HFFc6 (cell line): ENCODE data around the gene NUMB. TPM values are rescaled to one million over a fixed set of nuclear protein-coding genes. Genes with fewer than 3 reads are reported as not detected.

Experiments
- DNase-seq: peaks from one replicate; pipeline ENCODE4 v3.0.0-alpha.2; 2018
- H3K27ac Mint-ChIP-seq: 2 replicates; pipeline ENCODE4 v1.8.0; 2020; ENCODE audit warnings: mild to moderate bottlenecking, mixed read lengths
- H3K27me3 Mint-ChIP-seq: 2 replicates; pipeline ENCODE4 v1.8.0; 2021; ENCODE audit warnings: mild to moderate bottlenecking, moderate library complexity, mixed read lengths; ENCODE audit not compliant: insufficient read depth
- H3K36me3 Mint-ChIP-seq: 2 replicates; pipeline ENCODE4 v1.8.0; 2021; ENCODE audit warnings: low read depth, mixed read lengths
- H3K4me1 Mint-ChIP-seq: 2 replicates; pipeline ENCODE4 v1.8.0; 2020; ENCODE audit warnings: low read depth, mixed read lengths
- H3K4me3 Mint-ChIP-seq: 2 replicates; pipeline ENCODE4 v1.8.0; 2020; ENCODE audit warnings: mild to moderate bottlenecking, moderate library complexity, mixed read lengths
- H3K9me3 Mint-ChIP-seq: 2 replicates; pipeline ENCODE4 v1.8.0; 2020; ENCODE audit warnings: mild to moderate bottlenecking, mixed read lengths
- total RNA-seq, 6 experiments: library from RNA; stranded (reverse); fragmentation: NEBNext Ultra II Directional; extraction: Animal tissue kit (Norgen Biotek cat#: 25700); gene quantifications; 2 replicates in 1 of 6; 3 replicates in 5 of 6; pipeline ENCODE4 v1.2.3, GENCODE V29; 2021
- TF ChIP-seq, protein P1 (sequence below): fragments of 200-600 bp; sonication (generic); IDR thresholded peaks from 2 replicates; pipeline ENCODE4 v1.5.0; 2021; ENCODE audit warnings: antibody characterized with exemption, mild to moderate bottlenecking

NUMB gene
- total RNA-seq, 6 experiments from 2014 or later = 60.1 to 80.8 (median 71.4) TPM

- TF ChIP-seq, protein P1, sequence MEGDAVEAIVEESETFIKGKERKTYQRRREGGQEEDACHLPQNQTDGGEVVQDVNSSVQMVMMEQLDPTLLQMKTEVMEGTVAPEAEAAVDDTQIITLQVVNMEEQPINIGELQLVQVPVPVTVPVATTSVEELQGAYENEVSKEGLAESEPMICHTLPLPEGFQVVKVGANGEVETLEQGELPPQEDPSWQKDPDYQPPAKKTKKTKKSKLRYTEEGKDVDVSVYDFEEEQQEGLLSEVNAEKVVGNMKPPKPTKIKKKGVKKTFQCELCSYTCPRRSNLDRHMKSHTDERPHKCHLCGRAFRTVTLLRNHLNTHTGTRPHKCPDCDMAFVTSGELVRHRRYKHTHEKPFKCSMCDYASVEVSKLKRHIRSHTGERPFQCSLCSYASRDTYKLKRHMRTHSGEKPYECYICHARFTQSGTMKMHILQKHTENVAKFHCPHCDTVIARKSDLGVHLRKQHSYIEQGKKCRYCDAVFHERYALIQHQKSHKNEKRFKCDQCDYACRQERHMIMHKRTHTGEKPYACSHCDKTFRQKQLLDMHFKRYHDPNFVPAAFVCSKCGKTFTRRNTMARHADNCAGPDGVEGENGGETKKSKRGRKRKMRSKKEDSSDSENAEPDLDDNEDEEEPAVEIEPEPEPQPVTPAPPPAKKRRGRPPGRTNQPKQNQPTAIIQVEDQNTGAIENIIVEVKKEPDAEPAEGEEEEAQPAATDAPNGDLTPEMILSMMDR = no peak
Measured at GRCh38 chr14:73370561-73370960, 87.8 kb downstream of the NUMB start.

DNA sequence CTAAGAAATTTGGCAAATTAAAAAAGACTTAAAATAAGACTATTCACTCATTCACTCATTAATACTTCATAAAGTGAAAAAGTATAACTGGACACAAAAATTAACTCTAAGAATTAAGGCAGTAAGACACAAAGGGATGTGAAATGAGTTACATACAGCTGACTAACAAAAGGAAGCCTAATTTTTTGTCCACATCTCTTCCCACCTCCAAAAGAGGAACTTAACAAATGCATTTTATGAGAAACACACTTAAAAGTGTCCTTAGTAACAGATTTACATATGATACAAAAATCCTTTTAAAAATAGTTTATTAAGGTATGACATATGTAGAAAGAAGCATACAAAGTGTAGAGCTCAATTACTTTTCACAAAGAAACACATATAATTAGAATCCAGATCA is 88.9 kb downstream of the NUMB start:
- H3K36me3 Mint-ChIP-seq = no peaks in the 10 kb centered on the region
- no peaks in the 10 kb centered on the region; the same call in 1 of the 2 replicates for H3K27me3 Mint-ChIP-seq
- H3K27ac Mint-ChIP-seq = no peak overlapping the region
- DNase-seq = no peak
- TF ChIP-seq, protein P1 = no peak
- no peak overlapping the region for H3K4me3 Mint-ChIP-seq
- H3K9me3 Mint-ChIP-seq = no peaks in the 10 kb centered on the region
- H3K4me1 Mint-ChIP-seq = no peaks in the 10 kb centered on the region

More at GRCh38 chr14:73370561-73370960, 87.8 kb downstream of the NUMB start:
- Mint-ChIP-seq H3K27me3 (no peaks in the 10 kb centered on the region; the same call in 1 of the 2 replicates), H3K9me3 (no peaks in the 10 kb centered on the region), H3K4me3 (no peak overlapping the region), H3K27ac (no peak overlapping the region), H3K4me1 (no peaks in the 10 kb centered on the region), H3K36me3 (no peaks in the 10 kb centered on the region)
- no peak for DNase-seq

- no peak for DNase-seq
- no peak overlapping the region for H3K4me3 Mint-ChIP-seq
Measured at GRCh38 chr14:73368616-73369015, 89.7 kb downstream of the NUMB start.

GRCh38 chr14:73365727-73366126 is 92.6 kb downstream of the NUMB start:
- Mint-ChIP-seq H3K4me3 (no peak overlapping the region), H3K36me3 (peaks cover 15% of the 10 kb centered on the region; the same call in 1 of the 2 replicates), H3K27ac (no peak overlapping the region), H3K9me3 (no peaks in the 10 kb centered on the region), H3K4me1 (peaks cover 7% of the 10 kb centered on the region; the same call in 1 of the 2 replicates), H3K27me3 (0 out of 2 replicates have a peak, but pooled peaks cover 2% of the 10 kb centered on the region)
- TF ChIP-seq, protein P1 = no peak
- DNase-seq = no peak

More at GRCh38 chr14:73368616-73369015, 89.7 kb downstream of the NUMB start:
- Mint-ChIP-seq H3K27ac (no peak overlapping the region), H3K27me3 (no peaks in the 10 kb centered on the region; the same call in 1 of the 2 replicates), H3K4me1 (no peaks in the 10 kb centered on the region), H3K36me3 (peaks cover 5% of the 10 kb centered on the region; the same call in 1 of the 2 replicates), H3K9me3 (no peaks in the 10 kb centered on the region)
- TF ChIP-seq, protein P1 = no peak

DNA sequence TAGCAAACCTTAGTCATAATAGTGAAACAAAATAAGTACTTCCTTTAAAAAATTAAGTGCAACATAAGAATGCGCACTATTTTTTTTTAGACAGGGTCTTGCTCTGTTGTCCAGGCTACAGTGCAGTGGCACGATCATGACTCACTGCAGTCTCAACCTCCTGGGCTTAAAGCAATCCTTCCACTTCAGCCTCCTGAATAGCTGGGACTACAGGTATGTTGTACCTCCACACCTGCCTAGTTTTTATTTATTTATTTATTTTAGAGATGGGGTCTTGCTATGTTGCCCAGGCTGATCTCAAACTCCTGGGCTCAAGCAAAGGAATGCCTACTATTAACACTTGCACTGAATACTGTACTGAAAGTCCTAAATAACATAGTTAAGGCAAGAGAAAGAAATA is 93.8 kb downstream of the NUMB start:
- no peak for DNase-seq
- Mint-ChIP-seq H3K27me3 (0 out of 2 replicates have a peak, but pooled peaks cover 2% of the 10 kb centered on the region), H3K36me3 (peaks cover 15% of the 10 kb centered on the region; the same call in 1 of the 2 replicates), H3K4me1 (peaks cover 7% of the 10 kb centered on the region; the same call in 1 of the 2 replicates), H3K27ac (no peak overlapping the region), H3K9me3 (no peaks in the 10 kb centered on the region), H3K4me3 (no peak overlapping the region)
- TF ChIP-seq, protein P1 = no peak
